Keratinocyte (primary cell): ENCODE results near the gene SYNGR1. TPM values are rescaled to one million over a fixed set of nuclear protein-coding genes. Genes with fewer than 3 reads are reported as not detected.

Experiments
- DNase-seq: peaks from one replicate; pipeline ENCODE4 v3.0.0-alpha.2; 2011; ENCODE audit warnings: low read depth, missing footprints, low spot score
- FAIRE-seq: peaks from 2 replicates; lab custom pipeline; 2011; peaks lifted over from hg19 to GRCh38; lab: Jason Lieb, UNC
- H2AFZ ChIP-seq: 2 replicates; pipeline ENCODE4 v1.6.0; 2012; ENCODE audit warnings: low read length, control low read depth, inconsistent platforms; ENCODE audit not compliant: control insufficient read depth
- H3K27ac ChIP-seq: 2 replicates; pipeline ENCODE4 v1.5.1; 2011; ENCODE audit warnings: low read length; ENCODE audit not compliant: control insufficient read depth, insufficient read depth
- H3K27me3 ChIP-seq: 3 replicates; pipeline ENCODE4 v1.6.0; 2011; ENCODE audit warnings: low read length; ENCODE audit not compliant: control insufficient read depth, insufficient read depth; ENCODE audit errors: extremely low read depth
- H3K36me3 ChIP-seq, 2 experiments: 2 replicates in 1 of 2; 3 replicates in 1 of 2; pipeline ENCODE4 v1.5.1; 2011; ENCODE audit warnings: low read length in 2 of 2, mild to moderate bottlenecking in 1 of 2; ENCODE audit not compliant: control insufficient read depth in 2 of 2, insufficient read depth in 2 of 2; ENCODE audit errors: extremely low read depth in 1 of 2
- H3K4me1 ChIP-seq: 3 replicates; pipeline ENCODE4 v1.5.1; 2011; ENCODE audit warnings: low read length; ENCODE audit not compliant: control insufficient read depth, insufficient read depth; ENCODE audit errors: extremely low read depth
- H3K4me2 ChIP-seq: 3 replicates; pipeline ENCODE4 v1.6.0; 2011; ENCODE audit warnings: low read depth, low read length; ENCODE audit not compliant: control insufficient read depth, insufficient read depth; ENCODE audit errors: extremely low read depth
- H3K4me3 ChIP-seq, 3 experiments: fragments of 200-600 bp in 1 of 3; sonication (generic) in 1 of 3; 2 replicates in 2 of 3; 3 replicates in 1 of 3; pipeline ENCODE4 v1.5.1; 2011 to 2016; ENCODE audit warnings: low read length in 3 of 3, mild to moderate bottlenecking in 3 of 3, control low read depth in 2 of 3, inconsistent platforms in 1 of 3, low read depth in 1 of 3, mixed read lengths in 1 of 3, mixed run types in 1 of 3, moderate library complexity in 1 of 3; ENCODE audit not compliant: control insufficient read depth in 2 of 3, insufficient read depth in 2 of 3; ENCODE audit errors: extremely low read depth in 1 of 3
- H3K79me2 ChIP-seq: 2 replicates; pipeline ENCODE4 v1.6.0; 2012; ENCODE audit warnings: low read length; ENCODE audit not compliant: control insufficient read depth, insufficient read depth
- H3K9ac ChIP-seq: 3 replicates; pipeline ENCODE4 v1.6.0; 2011; ENCODE audit warnings: low read length; ENCODE audit not compliant: control insufficient read depth, insufficient read depth; ENCODE audit errors: extremely low read depth
- H3K9me1 ChIP-seq: 3 replicates; pipeline ENCODE4 v1.6.0; 2011; ENCODE audit warnings: low read length; ENCODE audit not compliant: control insufficient read depth, insufficient read depth; ENCODE audit errors: extremely low read depth
- H3K9me3 ChIP-seq: 2 replicates; pipeline ENCODE4 v1.5.1; 2012; ENCODE audit warnings: low read depth, low read length; ENCODE audit not compliant: control insufficient read depth
- H4K20me1 ChIP-seq: 3 replicates; pipeline ENCODE4 v1.6.0; 2011; ENCODE audit warnings: low read length; ENCODE audit not compliant: control insufficient read depth, insufficient read depth; ENCODE audit errors: extremely low read depth
- CTCF ChIP-seq, 3 experiments: IDR thresholded peaks in 1 of 3; conservative IDR thresholded peaks in 1 of 3; optimal IDR thresholded peaks in 1 of 3; 2 replicates in 2 of 3; 3 replicates in 1 of 3; pipeline versions ENCODE3 to v1.5.1; 2011; ENCODE audit warnings: low read length in 3 of 3, mild to moderate bottlenecking in 3 of 3, moderate library complexity in 2 of 3, control low read depth in 1 of 3, inconsistent platforms in 1 of 3; ENCODE audit not compliant: insufficient read depth in 2 of 3; ENCODE audit errors: extremely low read depth in 1 of 3
- EZH2 ChIP-seq: IDR thresholded peaks from one replicate; pipeline ENCODE4 v1.6.1; 2012; ENCODE audit warnings: inconsistent platforms, mild to moderate bottlenecking, low read length, moderate library complexity
- dilution Hi-C: fragments of 300-500 bp; cut with MboI; formaldehyde crosslinking; loops from one replicate; pipeline ENCODE4 v1.7.0; 2020; ENCODE audit warnings: low sequenced_read_pairs; ENCODE audit not compliant: extremely low pct_ligation_motif_present
- polyA plus RNA-seq, 5 experiments: library from polyadenylated mRNA; depleted of rRNA in 3 of 5; stranded (reverse) in 3 of 5; stranded (forward) in 1 of 5; unstranded in 1 of 5; fragments of >200 nt; gene quantifications; 1 replicate in 1 of 5; 2 replicates in 3 of 5; 3 replicates in 1 of 5; pipeline versions ENCODE4 v1.2.1 to v1.2.3, GENCODE V29; 2011 to 2012; ENCODE audit warnings: missing spikeins in 2 of 5, low read depth in 1 of 5, low replicate concordance in 1 of 5

Gene SYNGR1
- polyA plus RNA-seq, 1 donor (not counting 4 experiments of a cell fraction or from before 2014, with no cell fraction given) = 0.63 TPM

DNA sequence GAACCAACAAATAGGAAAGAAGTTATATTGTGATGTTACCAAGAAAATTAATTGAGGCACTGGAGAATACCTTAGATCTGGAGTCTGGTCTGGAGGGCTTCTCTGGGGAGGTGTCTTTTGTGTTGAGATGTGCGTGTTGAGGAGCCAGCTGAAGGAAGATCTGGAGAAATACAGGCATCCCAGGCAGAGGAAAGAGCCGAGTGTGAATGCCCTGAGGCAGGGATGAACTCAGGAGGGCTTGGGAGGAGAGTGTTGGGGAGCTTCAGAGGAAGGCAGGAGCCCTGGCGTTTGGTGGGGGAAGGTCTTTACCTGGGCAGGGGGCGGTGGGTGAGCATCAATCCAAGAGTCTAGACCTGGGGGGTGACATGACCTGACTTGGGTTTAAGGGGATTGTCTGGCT is 13.1 kb downstream of the SYNGR1 start:
- Histone ChIP-seq H3K36me3 (no peaks in the 10 kb centered on the region), H3K27ac (no peak overlapping the region), H3K27me3 (peaks cover 12% of the 10 kb centered on the region), H3K79me2 (no peaks in the 10 kb centered on the region), H3K4me1 (peaks cover 12% of the 10 kb centered on the region), H3K9me1 (no peaks in the 10 kb centered on the region), H3K9me3 (no peaks in the 10 kb centered on the region), H3K4me2 (no peak overlapping the region), H3K9ac (no peak overlapping the region), H4K20me1 (no peaks in the 10 kb centered on the region), H3K4me3 (no peak overlapping the region), H2AFZ (no peak overlapping the region)
- no peak for TF ChIP-seq CTCF (optimal IDR thresholded peaks at IDR 0.05 in 1 of 3, IDR thresholded peaks at IDR 0.05 in 1 of 3, conservative IDR thresholded peaks at IDR 0.05 in 1 of 3; ENCODE audit: extremely low read depth in 1 of 3, insufficient read depth in 2 of 3, low read length in 3 of 3)
- TF ChIP-seq EZH2 = no peak
- no peak for DNase-seq
- dilution Hi-C loops = no loop called here
- FAIRE-seq = no peak

- Histone ChIP-seq H3K9ac (no peak overlapping the region), H3K27ac (no peak overlapping the region), H3K27me3 (peaks cover 12% of the 10 kb centered on the region), H3K9me3 (no peaks in the 10 kb centered on the region), H3K9me1 (no peaks in the 10 kb centered on the region), H3K4me3 (no peak overlapping the region), H4K20me1 (no peaks in the 10 kb centered on the region), H2AFZ (no peak overlapping the region), H3K79me2 (no peaks in the 10 kb centered on the region), H3K4me1 (peaks cover 12% of the 10 kb centered on the region), H3K36me3 (no peaks in the 10 kb centered on the region), H3K4me2 (no peak overlapping the region)
- TF ChIP-seq CTCF (optimal IDR thresholded peaks at IDR 0.05 in 1 of 3, IDR thresholded peaks at IDR 0.05 in 1 of 3, conservative IDR thresholded peaks at IDR 0.05 in 1 of 3; ENCODE audit: extremely low read depth in 1 of 3, insufficient read depth in 2 of 3, low read length in 3 of 3) (no peak), EZH2 (no peak)
- dilution Hi-C loops = no loop called here
- no peak for FAIRE-seq
- no peak for DNase-seq
Observed at GRCh38 chr22:39363751-39364515, 14.1 kb downstream of the SYNGR1 start.
